HG02798 (cell line): ENCODE measurements around the gene KCNQ1OT1.

ENCODE experiments used
- ATAC-seq: cut with Tn5 transposase; IDR thresholded peaks from one replicate; pipeline ENCODE4 v1.9.1; 2021; ENCODE audit warnings: mild to moderate bottlenecking; ENCODE audit not compliant: unreplicated experiment, poor library complexity

Gene KCNQ1OT1

GRCh38 chr11:2722955-2723354 lies 23.2 kb upstream of the KCNQ1OT1 start:
- no peak for ATAC-seq

- ATAC-seq, result no peak
Measured at GRCh38 chr11:2721210-2721916, 21.6 kb upstream of the KCNQ1OT1 start.

GRCh38 chr11:2719831-2720590 lies 20.2 kb upstream of the KCNQ1OT1 start:
- no peak for ATAC-seq

- no peak for ATAC-seq
Measured at GRCh38 chr11:2718817-2719438, 19.1 kb upstream of the KCNQ1OT1 start.

GRCh38 chr11:2717561-2718325 lies 17.9 kb upstream of the KCNQ1OT1 start:
- ATAC-seq, result no peak

GRCh38 chr11:2716376-2717095 lies 16.7 kb upstream of the KCNQ1OT1 start:
- no peak for ATAC-seq

GRCh38 chr11:2715716-2716350 lies 16.0 kb upstream of the KCNQ1OT1 start:
- ATAC-seq, result no peak

GRCh38 chr11:2714871-2715270 lies 15.1 kb upstream of the KCNQ1OT1 start:
- no peak for ATAC-seq

- no peak for ATAC-seq
Measured at GRCh38 chr11:2714463-2714800, 14.6 kb upstream of the KCNQ1OT1 start.

GRCh38 chr11:2713661-2714462 lies 14.1 kb upstream of the KCNQ1OT1 start:
- no peak for ATAC-seq

GRCh38 chr11:2713094-2713493 lies 13.3 kb upstream of the KCNQ1OT1 start:
- ATAC-seq, result no peak

GRCh38 chr11:2711161-2711560 lies 11.4 kb upstream of the KCNQ1OT1 start:
- no peak for ATAC-seq

- ATAC-seq, result no peak
Measured at GRCh38 chr11:2709429-2709828, 9.6 kb upstream of the KCNQ1OT1 start.

- ATAC-seq, result no peak
Measured at GRCh38 chr11:2708757-2709281, 9.0 kb upstream of the KCNQ1OT1 start.

GRCh38 chr11:2708151-2708581 lies 8.4 kb upstream of the KCNQ1OT1 start:
- ATAC-seq, result no peak

- no peak for ATAC-seq
Measured at GRCh38 chr11:2707736-2708135, 7.9 kb upstream of the KCNQ1OT1 start.

GRCh38 chr11:2706321-2706720 lies 6.5 kb upstream of the KCNQ1OT1 start:
- no peak for ATAC-seq

GRCh38 chr11:2704896-2705606 lies 5.3 kb upstream of the KCNQ1OT1 start:
- no peak for ATAC-seq
